Natural killer cell (primary cell): Measurements from ENCODE around the gene B3GNT7. TPM values are rescaled to one million over a fixed set of nuclear protein-coding genes. Genes with fewer than 3 reads are reported as not detected.

ENCODE experiments used
- ATAC-seq, 3 donors: fragments of 150-1000 bp in 2 of 3; fragments of 200-7000 bp in 1 of 3; cut with Tn5 transposase; 1 replicate in 1 of 3; 2 replicates in 2 of 3; pipeline ENCODE4 v1.10.0; 2021; ENCODE audit warnings: mild to moderate bottlenecking in 2 of 3, moderate library complexity in 2 of 3
- DNase-seq, 2 donors: peaks; one replicate each; pipeline versions ENCODE4 v3.0.0 to v3.0.0-alpha.2; 2013 to 2021; ENCODE audit warnings: mixed read lengths in 1 of 2
- H3K27ac ChIP-seq: one replicate; pipeline ENCODE4 v1.5.1; 2013; ENCODE audit warnings: mild to moderate bottlenecking, low read length
- H3K27me3 ChIP-seq: one replicate; pipeline ENCODE4 v1.6.1; 2013; ENCODE audit warnings: low read length; ENCODE audit not compliant: control insufficient read depth, insufficient read depth
- H3K36me3 ChIP-seq: one replicate; pipeline ENCODE4 v1.6.1; 2013; ENCODE audit warnings: low read length; ENCODE audit not compliant: control insufficient read depth, insufficient read depth
- H3K4me1 ChIP-seq: one replicate; pipeline ENCODE4 v1.6.1; 2013; ENCODE audit warnings: low read length; ENCODE audit not compliant: control insufficient read depth, insufficient read depth
- H3K4me3 ChIP-seq: one replicate; pipeline ENCODE4 v1.5.1; 2013; ENCODE audit warnings: low read length
- H3K9me3 ChIP-seq: one replicate; pipeline ENCODE4 v1.6.1; 2013; ENCODE audit warnings: low read length; ENCODE audit not compliant: control insufficient read depth, insufficient read depth
- H3K27ac Mint-ChIP-seq, 2 donors: one replicate each; pipeline ENCODE4 v1.8.0; 2022; ENCODE audit warnings: mild to moderate bottlenecking in 2 of 2, mixed read lengths in 2 of 2, moderate library complexity in 1 of 2
- H3K27me3 Mint-ChIP-seq, 2 donors: one replicate each; pipeline ENCODE4 v1.8.0; 2022; ENCODE audit warnings: low read depth in 2 of 2, mixed read lengths in 2 of 2
- H3K36me3 Mint-ChIP-seq: one replicate; pipeline ENCODE4 v1.8.0; 2022; ENCODE audit warnings: mixed read lengths
- H3K4me1 Mint-ChIP-seq, 2 donors: one replicate each; pipeline ENCODE4 v1.8.0; 2022; ENCODE audit warnings: mixed read lengths in 2 of 2
- H3K4me3 Mint-ChIP-seq: one replicate; pipeline ENCODE4 v1.8.0; 2022; ENCODE audit warnings: mild to moderate bottlenecking, moderate library complexity, mixed read lengths
- H3K9me3 Mint-ChIP-seq, 2 donors: one replicate each; pipeline ENCODE4 v1.8.0; 2022; ENCODE audit warnings: mixed read lengths in 2 of 2
- WGBS: methylation state at CpG from one replicate; pipeline ENCODE4 v1.1.7; 2013; ENCODE audit warnings: missing lambda C conversion rate; ENCODE audit not compliant: insufficient coverage; 5-methylcytosine and 5-hydroxymethylcytosine counted together
- intact Hi-C: fragments of 100-400 bp; cut with micrococcal nuclease; formaldehyde crosslinking; loops from one replicate; pipeline ENCODE4 v1.14.2; 2022
- total RNA-seq, 4 donors: library from RNA; stranded (reverse); fragments of 120-200 nt in 1 of 4; gene quantifications; one replicate each; pipeline versions ENCODE4 v1.2.3 to v1.2.4, GENCODE V29; 2013 to 2022
- TF ChIP-seq, protein P1 (sequence below): fragments of 200-600 bp; IDR thresholded peaks from one replicate; pipeline ENCODE4 v1.8.0; 2022; ENCODE audit warnings: antibody characterized with exemption

Gene B3GNT7
- total RNA-seq, 3 donors from 2014 or later (not counting 1 experiment from before 2014, with no cell fraction given), result 87.5 to 151 (median 113) TPM

DNA sequence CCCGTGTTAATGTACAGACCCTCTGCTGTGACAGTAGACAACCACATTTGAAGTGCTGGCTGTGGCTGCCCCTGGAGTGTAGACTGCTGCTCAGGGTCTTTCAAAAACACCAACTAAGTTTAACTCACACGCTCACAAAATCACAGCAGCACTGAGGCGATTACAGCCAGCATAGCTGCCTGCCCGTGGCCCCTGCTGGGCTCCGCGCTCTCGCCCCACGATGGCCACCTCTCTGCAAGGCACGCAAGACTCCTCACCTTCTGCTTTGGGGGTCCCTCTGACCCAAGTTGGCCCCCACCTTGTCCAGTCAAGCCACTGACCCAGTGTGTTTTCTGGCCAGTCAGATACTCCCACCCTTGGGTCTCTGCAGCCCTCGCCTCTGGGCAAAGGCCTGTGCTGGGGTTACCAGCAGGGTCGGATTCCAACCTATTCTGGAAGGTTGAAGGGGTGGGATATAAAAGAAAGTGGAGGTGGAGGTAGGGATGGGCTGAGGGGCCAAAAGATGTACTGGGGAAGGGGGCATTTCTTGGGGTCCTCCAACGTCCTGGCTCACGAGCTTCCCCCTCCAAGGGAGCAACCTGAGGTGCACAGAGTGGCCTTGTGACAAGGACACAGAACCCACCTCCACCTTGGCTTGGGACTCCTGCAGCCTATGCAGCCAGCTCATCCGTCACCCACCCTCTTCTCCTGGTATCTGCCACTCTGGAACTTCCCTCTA lies 2.9 kb upstream of the B3GNT7 start:
- peak overlapping the region; percentile 99 to 100 for H3K27ac Mint-ChIP-seq
- TF ChIP-seq, protein P1, sequence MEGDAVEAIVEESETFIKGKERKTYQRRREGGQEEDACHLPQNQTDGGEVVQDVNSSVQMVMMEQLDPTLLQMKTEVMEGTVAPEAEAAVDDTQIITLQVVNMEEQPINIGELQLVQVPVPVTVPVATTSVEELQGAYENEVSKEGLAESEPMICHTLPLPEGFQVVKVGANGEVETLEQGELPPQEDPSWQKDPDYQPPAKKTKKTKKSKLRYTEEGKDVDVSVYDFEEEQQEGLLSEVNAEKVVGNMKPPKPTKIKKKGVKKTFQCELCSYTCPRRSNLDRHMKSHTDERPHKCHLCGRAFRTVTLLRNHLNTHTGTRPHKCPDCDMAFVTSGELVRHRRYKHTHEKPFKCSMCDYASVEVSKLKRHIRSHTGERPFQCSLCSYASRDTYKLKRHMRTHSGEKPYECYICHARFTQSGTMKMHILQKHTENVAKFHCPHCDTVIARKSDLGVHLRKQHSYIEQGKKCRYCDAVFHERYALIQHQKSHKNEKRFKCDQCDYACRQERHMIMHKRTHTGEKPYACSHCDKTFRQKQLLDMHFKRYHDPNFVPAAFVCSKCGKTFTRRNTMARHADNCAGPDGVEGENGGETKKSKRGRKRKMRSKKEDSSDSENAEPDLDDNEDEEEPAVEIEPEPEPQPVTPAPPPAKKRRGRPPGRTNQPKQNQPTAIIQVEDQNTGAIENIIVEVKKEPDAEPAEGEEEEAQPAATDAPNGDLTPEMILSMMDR, result no peak
- WGBS, result 88% methylated on average over 14 of the region's 14 CpGs
- ATAC-seq (no peak), DNase-seq (no peak)
- Histone ChIP-seq H3K27me3 (no peaks in the 10 kb centered on the region), H3K4me3 (no peak overlapping the region), H3K27ac (peak overlapping the region; percentile 99), H3K9me3 (no peaks in the 10 kb centered on the region), H3K36me3 (no peaks in the 10 kb centered on the region), H3K4me1 (peaks cover 93% of the 10 kb centered on the region)
- H3K4me3 Mint-ChIP-seq, result peak overlapping the region; percentile 97
- no peaks in the 10 kb centered on the region for H3K36me3 Mint-ChIP-seq
- intact Hi-C loops, result loop anchor here (1.0 to 5.0 kb wide), 5 partner anchors 8 to 315 kb away; partner anchors contain the start of genes NCL and PTMA
- no peaks in the 10 kb centered on the region for H3K27me3 Mint-ChIP-seq
- peaks cover 74 to 81% of the 10 kb centered on the region in 2 donors for H3K4me1 Mint-ChIP-seq
- no peaks in the 10 kb centered on the region for H3K9me3 Mint-ChIP-seq

DNA sequence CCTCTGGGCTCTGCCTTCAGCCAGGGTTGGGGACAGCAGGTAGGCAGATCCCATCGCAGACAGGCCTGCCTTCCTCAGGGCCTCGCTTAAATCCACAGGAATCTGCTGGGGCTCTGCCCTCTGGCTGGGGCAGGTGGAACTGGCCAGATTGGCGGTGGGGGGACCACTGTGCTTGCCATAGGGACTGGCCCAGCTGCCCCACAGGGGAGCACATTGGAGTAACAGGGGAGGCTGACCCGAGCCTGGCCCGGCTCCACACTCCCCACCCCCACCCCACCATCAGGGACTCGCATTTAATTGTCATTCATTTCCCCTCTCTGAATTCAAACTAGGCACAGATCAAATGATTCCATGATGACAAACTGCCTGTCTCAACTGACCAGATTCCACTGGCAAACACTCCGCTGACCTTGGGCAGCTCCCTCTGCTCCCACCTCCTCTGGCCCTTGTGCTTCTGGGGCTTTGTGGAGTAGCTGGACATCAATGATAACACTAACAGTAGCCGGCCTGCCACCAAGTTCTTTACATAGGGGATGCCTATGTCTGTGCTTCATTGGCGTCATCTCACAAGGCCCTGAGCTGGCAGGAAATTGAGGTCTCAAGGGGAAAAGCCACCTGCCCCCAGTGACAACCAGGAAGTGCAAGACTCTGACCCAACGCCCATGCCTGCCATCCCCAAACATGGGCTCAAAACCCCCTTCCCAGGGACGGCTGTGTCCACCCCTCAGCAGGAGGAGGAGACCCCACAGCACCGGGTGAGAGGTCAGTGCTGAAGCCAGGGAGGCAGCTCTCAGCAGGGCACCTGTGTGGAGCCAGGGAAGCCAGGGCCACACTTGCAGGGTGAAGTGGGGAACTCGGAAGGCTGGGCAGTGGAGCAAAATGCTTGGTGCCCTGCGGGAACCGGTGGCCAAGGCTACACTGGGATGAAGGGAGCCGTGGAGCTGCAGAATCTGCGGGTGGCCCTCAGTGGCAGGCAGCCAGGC lies 2.1 kb upstream of the B3GNT7 start:
- H3K36me3 Mint-ChIP-seq, result no peaks in the 10 kb centered on the region
- peaks cover 69 to 82% of the 10 kb centered on the region in 2 donors for H3K4me1 Mint-ChIP-seq
- no peaks in the 10 kb centered on the region for H3K9me3 Mint-ChIP-seq
- Histone ChIP-seq H3K4me1 (peaks cover 89% of the 10 kb centered on the region), H3K36me3 (no peaks in the 10 kb centered on the region), H3K27me3 (no peaks in the 10 kb centered on the region), H3K4me3 (peak overlapping the region; percentile 56), H3K9me3 (no peaks in the 10 kb centered on the region), H3K27ac (peak overlapping the region; percentile 99)
- H3K27ac Mint-ChIP-seq, result peak overlapping the region; percentile 99 to 100
- ATAC-seq (peak; percentile 43 to 69 (median 63)), DNase-seq (peak; percentile 66 to 78)
- WGBS, result 36% methylated on average over 17 of the region's 17 CpGs
- TF ChIP-seq, protein P1, result no peak
- H3K27me3 Mint-ChIP-seq, result no peaks in the 10 kb centered on the region
- H3K4me3 Mint-ChIP-seq, result peak overlapping the region; percentile 97
- intact Hi-C loops, result loop anchor here (1.0 to 5.0 kb wide), 3 partner anchors 33 to 314 kb away; partner anchors contain the start of genes NCL and PTMA

DNA sequence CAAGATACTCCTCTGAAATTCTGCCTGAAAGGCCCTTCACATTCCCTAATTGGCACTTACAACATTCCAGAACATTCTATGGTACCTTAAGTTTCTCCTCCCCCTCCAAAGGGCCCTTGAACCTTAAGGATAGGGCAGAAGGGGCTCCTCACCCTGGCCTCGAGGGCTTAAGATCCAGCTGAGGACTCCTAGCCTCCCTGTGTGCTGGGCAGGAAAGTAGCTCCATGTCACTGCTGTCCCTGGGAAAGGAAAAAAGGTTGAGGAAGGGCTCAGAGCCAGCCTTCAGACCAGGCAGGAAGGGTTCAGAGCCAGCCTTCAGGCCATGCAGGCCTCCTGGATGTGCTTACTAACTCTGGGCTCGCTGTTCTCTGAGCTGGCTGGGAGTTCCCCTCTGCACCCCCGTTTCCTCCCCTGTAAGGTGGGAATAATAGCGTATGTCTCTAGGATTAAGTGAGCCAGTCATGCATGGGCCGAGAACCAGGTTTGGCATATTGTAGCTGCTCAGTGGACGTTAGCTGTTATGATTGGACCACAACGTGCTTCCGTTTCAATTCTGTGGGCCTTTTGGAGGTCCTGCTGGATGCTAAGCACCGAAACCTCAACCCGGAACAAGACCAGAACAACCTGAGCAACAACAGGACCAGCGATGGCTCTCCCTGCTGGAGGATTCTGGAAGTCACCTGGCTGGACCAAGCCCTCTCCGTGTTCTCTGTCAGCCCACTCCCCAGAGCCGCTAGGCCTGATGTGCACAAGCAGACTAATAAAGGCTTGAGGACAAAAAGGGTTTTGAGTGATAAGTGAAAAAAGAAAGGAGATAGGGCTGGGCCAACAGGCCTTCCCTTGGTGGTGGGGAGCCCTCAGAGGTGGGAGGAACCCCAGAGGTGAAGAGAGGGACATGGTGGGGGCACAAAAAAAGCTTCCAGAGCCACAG lies 1.0 kb upstream of the B3GNT7 start:
- Mint-ChIP-seq H3K9me3 (no peaks in the 10 kb centered on the region), H3K4me3 (peak overlapping the region; percentile 97), H3K27ac (peak overlapping the region; percentile 99 to 100), H3K36me3 (no peaks in the 10 kb centered on the region), H3K4me1 (peaks cover 59 to 75% of the 10 kb centered on the region in 2 donors), H3K27me3 (no peaks in the 10 kb centered on the region)
- peak overlapping the region; percentile 99 for H3K27ac ChIP-seq
- peaks cover 85% of the 10 kb centered on the region for H3K4me1 ChIP-seq
- DNase-seq (peak; percentile 41 to 66), ATAC-seq (peak; percentile 53 to 76 (median 53))
- WGBS, result 61% methylated on average over 13 of the region's 13 CpGs
- peaks cover 6% of the 10 kb centered on the region for H3K36me3 ChIP-seq
- peak overlapping the region; percentile 56 for H3K4me3 ChIP-seq
- no peaks in the 10 kb centered on the region for H3K27me3 ChIP-seq
- intact Hi-C loops, result loop anchor here (5.0 kb wide), 2 partner anchors 68 to 313 kb away; partner anchors contain the start of genes NCL and PTMA
- no peaks in the 10 kb centered on the region for H3K9me3 ChIP-seq
- TF ChIP-seq, protein P1, result peak; percentile 18
